Gastrocnemius medialis (tissue), 4 donors: ENCODE results near the gene ZFHX3.

ENCODE experiments used
- CTCF ChIP-seq, 5 experiments: fragments of 450-650 bp in 3 of 5; fragments of 200-600 bp in 2 of 5; sonication (generic) in 2 of 5; IDR thresholded peaks in 4 of 5; conservative IDR thresholded peaks in 1 of 5; 1 replicate in 4 of 5; 2 replicates in 1 of 5; pipeline ENCODE4 v1.5.1; 2016 to 2019; ENCODE audit warnings: antibody characterized with exemption in 5 of 5, mild to moderate bottlenecking in 3 of 5, moderate library complexity in 3 of 5
- POLR2A ChIP-seq, 2 donors: fragments of 450-650 bp; IDR thresholded peaks; one replicate each; pipeline ENCODE4 v1.6.1; 2017; ENCODE audit warnings: antibody characterized with exemption in 2 of 2, mild to moderate bottlenecking in 2 of 2, moderate library complexity in 2 of 2

- TF ChIP-seq CTCF (IDR thresholded peaks at IDR 0.05 in 4 of 5, conservative IDR thresholded peaks at IDR 0.05 in 1 of 5): no peak
- TF ChIP-seq POLR2A (IDR thresholded peaks at IDR 0.05): no peak
These were observed 182.7 kb downstream of the ZFHX3 start for GRCh38 chr16:72865258-72865657.
